A549 (cell line): ENCODE results near the gene QDPR. TPM values are rescaled to one million over a fixed set of nuclear protein-coding genes. Genes with fewer than 3 reads are reported as not detected.

Experiments used
- ATAC-seq, 2 experiments: fragments of 200-7000 bp in 1 of 2; fragments of >200 bp in 1 of 2; cut with Nextera tagmentation in 1 of 2; cut with Tn5 transposase in 1 of 2; 3 replicates each; pipeline versions ENCODE4 v1.8.0 to v1.9.1; 2018 to 2020; ENCODE audit warnings: mild to moderate bottlenecking in 1 of 2, moderate library complexity in 1 of 2
- CTCF ChIA-PET: fragments of 300-600 bp; sonication (Branson Sonifier 250); formaldehyde crosslinking; extraction: SDS; loops from one replicate; lab custom pipeline; 2021; ENCODE audit warnings: antibody characterized with exemption, inconsistent platforms; lab: Yijun Ruan, JAX
- POLR2A ChIA-PET: fragments of 350-600 bp; formaldehyde crosslinking; extraction: SDS; loops from one replicate; lab custom pipeline; 2021; ENCODE audit warnings: antibody characterized with exemption, inconsistent platforms; lab: Yijun Ruan, JAX
- DNase-seq, 2 experiments: peaks; one replicate each; pipeline versions ENCODE4 v3.0.0 to v3.0.0-alpha.2; 2011 to 2016; ENCODE audit warnings: low read depth in 1 of 2, low spot score in 1 of 2
- FAIRE-seq: peaks from 2 replicates; lab custom pipeline; 2011; peaks lifted over from hg19 to GRCh38; lab: Jason Lieb, UNC
- H3K27ac ChIP-seq, 2 experiments: fragments of >200 bp; sonication (Bioruptor Twin); formaldehyde crosslinking; 3 replicates each; pipeline ENCODE4 v1.5.1; 2016 to 2017
- H3K4me1 ChIP-seq: fragments of >200 bp; sonication (Bioruptor Twin); formaldehyde crosslinking; 3 replicates; pipeline ENCODE4 v1.6.1; 2016
- H3K4me2 ChIP-seq: fragments of >200 bp; sonication (Bioruptor Twin); formaldehyde crosslinking; 3 replicates; pipeline ENCODE4 v1.6.1; 2016
- H3K4me3 ChIP-seq: fragments of >200 bp; sonication (Bioruptor Twin); formaldehyde crosslinking; 3 replicates; pipeline ENCODE4 v1.5.1; 2016
- H3K9me3 ChIP-seq: fragments of >200 bp; sonication (Bioruptor Twin); formaldehyde crosslinking; 3 replicates; pipeline ENCODE4 v1.6.1; 2016
- BHLHE40 ChIP-seq: IDR thresholded peaks from 2 replicates; pipeline ENCODE4 v1.6.1; 2012; ENCODE audit warnings: low read depth, low read length, inconsistent platforms
- CHD2 ChIP-seq: fragments of 150-350 bp; IDR thresholded peaks from 2 replicates; pipeline ENCODE4 v1.6.1; 2014; ENCODE audit warnings: low read length; ENCODE audit not compliant: partially characterized antibody
- CHD4 ChIP-seq: fragments of 200-600 bp; sonication (generic); IDR thresholded peaks from 2 replicates; pipeline ENCODE4 v1.6.1; 2016; ENCODE audit warnings: antibody characterized with exemption, mild to moderate bottlenecking, borderline replicate concordance
- CTCF ChIP-seq: fragments of >200 bp; sonication (Bioruptor Twin); formaldehyde crosslinking; IDR thresholded peaks from 3 replicates; pipeline ENCODE4 v1.5.1; 2016
- EHF ChIP-seq: fragments of 250-450 bp; sonication (Bioruptor Pico); IDR thresholded peaks from 2 replicates; pipeline ENCODE4 v1.5.0; 2020; ENCODE audit warnings: mild to moderate bottlenecking
- GATA3 ChIP-seq: IDR thresholded peaks from 2 replicates; pipeline ENCODE4 v1.6.1; 2012; ENCODE audit warnings: borderline replicate concordance
- HEYL ChIP-seq: fragments of 250-450 bp; sonication (Bioruptor Pico); IDR thresholded peaks from 2 replicates; pipeline ENCODE4 v1.8.0; 2021; ENCODE audit warnings: mild to moderate bottlenecking, moderate library complexity
- HMGXB4 ChIP-seq: fragments of 250-450 bp; sonication (Bioruptor Pico); IDR thresholded peaks from 2 replicates; pipeline ENCODE4 v1.5.0; 2021; ENCODE audit warnings: mild to moderate bottlenecking, moderate library complexity, borderline replicate concordance
- HOXA7 ChIP-seq: fragments of 250-450 bp; sonication (Bioruptor Pico); IDR thresholded peaks from 2 replicates; pipeline ENCODE4 v1.5.0; 2020; ENCODE audit warnings: mild to moderate bottlenecking, moderate library complexity
- HOXB5 ChIP-seq: fragments of 250-450 bp; sonication (Bioruptor Pico); IDR thresholded peaks from 2 replicates; pipeline ENCODE4 v1.5.0; 2020; ENCODE audit warnings: mild to moderate bottlenecking, moderate library complexity
- JUNB ChIP-seq: fragments of >200 bp; sonication (Bioruptor Twin); formaldehyde crosslinking; IDR thresholded peaks from 2 replicates; pipeline ENCODE4 v1.6.1; 2016
- MAX ChIP-seq: IDR thresholded peaks from 2 replicates; pipeline ENCODE4 v1.6.1; 2012
- MAZ ChIP-seq: fragments of 150-350 bp; IDR thresholded peaks from 2 replicates; pipeline ENCODE4 v1.6.1; 2014; ENCODE audit warnings: antibody characterized with exemption, low read depth, low read length, borderline replicate concordance
- MYC ChIP-seq: IDR thresholded peaks from 2 replicates; pipeline ENCODE4 v1.6.1; 2012; ENCODE audit warnings: mild to moderate bottlenecking, inconsistent platforms, low read length, improper control_type of control experiment, borderline replicate concordance
- PHF8 ChIP-seq: fragments of 200-600 bp; sonication (generic); IDR thresholded peaks from 2 replicates; pipeline ENCODE4 v1.6.1; 2016; ENCODE audit warnings: low read depth, mild to moderate bottlenecking, antibody characterized with exemption, moderate library complexity, borderline replicate concordance
- RAD21 ChIP-seq, 2 experiments: fragments of >200 bp in 1 of 2; sonication (Bioruptor Twin) in 1 of 2; formaldehyde crosslinking in 1 of 2; IDR thresholded peaks in 1 of 2; conservative IDR thresholded peaks in 1 of 2; 2 replicates in 1 of 2; 3 replicates in 1 of 2; pipeline ENCODE4 v1.6.1; 2012 to 2018; ENCODE audit warnings: inconsistent platforms in 1 of 2
- RFX5 ChIP-seq: fragments of 450-650 bp; IDR thresholded peaks from 2 replicates; pipeline ENCODE4 v1.7.1; 2014; ENCODE audit warnings: antibody characterized with exemption, mild to moderate bottlenecking, moderate library complexity
- SREBF2 ChIP-seq: fragments of 450-650 bp; IDR thresholded peaks from 2 replicates; pipeline ENCODE4 v1.6.1; 2014; ENCODE audit warnings: mild to moderate bottlenecking, moderate library complexity
- TP53 ChIP-seq: fragments of 250-450 bp; sonication (Bioruptor Pico); IDR thresholded peaks from 2 replicates; pipeline ENCODE4 v1.5.0; 2021; ENCODE audit warnings: mild to moderate bottlenecking, moderate library complexity
- USF2 ChIP-seq: fragments of 450-650 bp; IDR thresholded peaks from 2 replicates; pipeline ENCODE4 v1.6.1; 2014; ENCODE audit warnings: antibody characterized with exemption
- WGBS: methylation state at CpG from one replicate; pipeline ENCODE4 v1.1.6; 2017; ENCODE audit errors: missing lambda C conversion rate; 5-methylcytosine and 5-hydroxymethylcytosine counted together
- polyA plus RNA-seq, 4 experiments: library from polyadenylated mRNA; depleted of rRNA in 3 of 4; stranded (reverse); fragments of >200 nt; fragmentation: RNase III in 1 of 4; extraction: RNeasy Plus Mini Kit Qiagen cat#74134 plus additional on column Dnase treatment in 1 of 4; gene quantifications; 2 replicates in 3 of 4; 3 replicates in 1 of 4; pipeline ENCODE4 v1.2.3, GENCODE V29; 2011 to 2017

The QDPR gene
- polyA plus RNA-seq, 2 of the 4 experiments (the other 2 are of a cell fraction): 40.4 to 75.1 TPM

- Histone ChIP-seq H3K9me3 (no peaks in the 10 kb centered on the region), H3K4me2 (no peak overlapping the region), H3K4me3 (no peak overlapping the region), H3K4me1 (no peaks in the 10 kb centered on the region), H3K27ac (no peak overlapping the region)
- ATAC-seq: no peak
- 20% methylated on average over 11 of the region's 11 CpGs for WGBS
- no peak for FAIRE-seq
- TF ChIP-seq JUNB: no peak
- TF ChIP-seq SREBF2: no peak
- TF ChIP-seq TP53 (CRISPR knock-in tag): no peak
- no peak for TF ChIP-seq RFX5
- no peak for TF ChIP-seq HOXA7 (CRISPR knock-in tag)
- no peak for TF ChIP-seq HMGXB4 (CRISPR knock-in tag)
- TF ChIP-seq USF2: no peak
- no peak for TF ChIP-seq CTCF
- no peak for TF ChIP-seq HEYL (CRISPR knock-in tag)
- TF ChIP-seq MAX: no peak
- TF ChIP-seq BHLHE40: no peak
- DNase-seq: no peak
- ChIA-PET POLR2A (no interaction called here), CTCF (no interaction called here)
Observed at GRCh38 chr4:17437396-17437795, 74.5 kb downstream of the QDPR start.

GRCh38 chr4:17436750-17437090 is 75.2 kb downstream of the QDPR start:
- ChIA-PET CTCF (interaction anchor here (1.3 kb wide), 1 partner anchor 11 kb away, joined by 5 read pairs; no protein-coding TSS in a partner anchor), POLR2A (no interaction called here)
- ATAC-seq (no peak), DNase-seq (no peak), FAIRE-seq (no peak)
- Histone ChIP-seq H3K4me3 (no peak overlapping the region), H3K27ac (no peak overlapping the region), H3K9me3 (no peaks in the 10 kb centered on the region), H3K4me2 (no peak overlapping the region), H3K4me1 (no peaks in the 10 kb centered on the region)
- WGBS: 42% methylated on average over 9 of the region's 28 CpGs
- TF ChIP-seq RAD21 (conservative IDR thresholded peaks at IDR 0.05 in 1 of 2, IDR thresholded peaks at IDR 0.05 in 1 of 2) (no peak), CHD2 (no peak), MAZ (no peak), GATA3 (no peak), MYC (no peak), HOXB5 (CRISPR knock-in tag) (no peak), PHF8 (no peak), EHF (CRISPR knock-in tag) (no peak), CHD4 (no peak)

Other genes starting within 250 kb of the QDPR start
- gene CLRN2, start 3.1 kb upstream of the QDPR start, polyA plus RNA-seq (2011; rRNA removed): not detected in 2 replicates
- gene CLRN2, start 3.1 kb upstream of the QDPR start, polyA plus RNA-seq (2017; fragmentation: RNase III; extraction: RNeasy Plus Mini Kit Qiagen cat#74134 plus additional on column Dnase treatment): not detected in 3 replicates
- gene LAP3, start 65.1 kb upstream of the QDPR start, polyA plus RNA-seq (2011; rRNA removed): 39.6 and 46.2 TPM in 2 replicates
- gene LAP3, start 65.1 kb upstream of the QDPR start, polyA plus RNA-seq (2017; fragmentation: RNase III; extraction: RNeasy Plus Mini Kit Qiagen cat#74134 plus additional on column Dnase treatment): 38.6 to 45.9 TPM (median 39.4 TPM) in 3 replicates
- gene MED28, start 102.6 kb upstream of the QDPR start, polyA plus RNA-seq (2011; rRNA removed): 13.0 and 15.5 TPM in 2 replicates
- 27.7 to 30.8 TPM (median 28.4 TPM) in 3 replicates for gene MED28, start 102.6 kb upstream of the QDPR start, polyA plus RNA-seq (2017; fragmentation: RNase III; extraction: RNeasy Plus Mini Kit Qiagen cat#74134 plus additional on column Dnase treatment)